ENCODE measurements around the gene EPS8L2.

Gene EPS8L2

GRCh38 chr11:761526-762108 lies 55.6 kb downstream of the EPS8L2 start:
- no peak for DNase-seq (ENCODE audit: low read depth in 2 of 2)

DNA sequence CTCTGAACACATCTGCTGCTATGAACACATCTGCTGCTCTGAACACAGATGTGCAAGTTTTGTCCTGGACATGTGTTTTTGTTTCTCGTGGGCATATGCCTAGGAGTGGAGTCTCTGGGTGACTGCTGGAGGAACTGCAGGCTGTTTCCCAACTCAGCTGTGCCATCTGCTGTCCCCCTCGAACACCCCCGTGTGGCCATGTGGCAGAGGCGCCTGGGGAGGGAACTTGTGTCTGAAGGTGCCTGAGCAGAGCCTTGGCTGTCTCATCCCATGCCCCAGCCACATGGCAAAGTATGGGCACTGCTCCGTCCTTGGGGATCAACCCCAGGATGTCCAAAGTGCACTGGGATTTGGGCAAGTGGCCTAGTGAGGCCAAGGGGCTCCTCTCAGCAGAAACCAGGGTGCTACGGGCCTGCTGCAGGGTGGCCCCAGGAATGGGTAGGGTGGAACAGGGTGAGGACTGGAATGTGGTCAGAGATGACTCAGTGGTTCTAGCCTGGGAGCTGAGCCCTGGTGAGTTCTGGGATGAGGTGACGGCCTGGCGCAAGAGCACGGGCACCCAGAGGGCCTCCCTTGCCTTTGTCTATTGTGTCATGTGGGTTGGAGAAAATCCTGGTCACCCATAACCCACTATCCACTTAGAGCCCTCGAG lies 56.5 kb downstream of the EPS8L2 start:
- no peak for DNase-seq (ENCODE audit: low read depth in 2 of 2)

GRCh38 chr11:763073-763463 lies 57.0 kb downstream of the EPS8L2 start:
- DNase-seq (ENCODE audit: low read depth in 2 of 2): no peak

DNA sequence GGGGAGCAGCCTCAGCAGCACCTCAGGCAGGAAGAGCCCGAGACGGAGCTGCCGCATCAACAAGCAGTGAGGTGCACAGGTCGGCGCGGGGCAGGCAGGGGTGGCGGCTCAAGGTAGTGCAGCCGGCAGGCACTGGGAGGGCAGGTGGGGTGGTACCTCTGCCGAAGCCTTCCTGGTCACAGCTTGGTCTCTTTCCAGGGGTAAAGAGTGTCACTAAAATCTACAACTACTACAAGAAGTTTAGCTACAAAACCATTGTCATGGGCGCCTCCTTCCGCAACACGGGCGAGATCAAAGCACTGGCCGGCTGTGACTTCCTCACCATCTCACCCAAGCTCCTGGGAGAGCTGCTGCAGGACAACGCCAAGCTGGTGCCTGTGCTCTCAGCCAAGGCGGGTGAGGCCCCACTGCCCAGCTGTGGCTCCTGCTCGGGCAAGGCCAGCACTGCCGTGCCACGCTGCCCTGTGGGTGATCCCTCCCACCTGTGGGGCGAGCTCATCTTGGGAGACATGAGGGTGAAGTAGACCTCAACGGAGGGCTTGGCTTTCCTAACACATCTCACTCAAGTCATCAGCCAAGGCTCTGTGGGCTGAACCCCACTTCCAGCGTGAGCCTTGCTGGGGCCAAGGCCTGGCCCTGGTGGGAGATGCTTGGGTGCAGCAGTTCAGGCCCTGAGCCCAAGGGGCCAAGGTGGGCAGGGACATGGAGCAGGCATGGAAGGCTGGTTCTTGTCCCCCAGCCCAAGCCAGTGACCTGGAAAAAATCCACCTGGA lies 57.7 kb downstream of the EPS8L2 start:
- no peak for DNase-seq (ENCODE audit: low read depth in 2 of 2)

DNA sequence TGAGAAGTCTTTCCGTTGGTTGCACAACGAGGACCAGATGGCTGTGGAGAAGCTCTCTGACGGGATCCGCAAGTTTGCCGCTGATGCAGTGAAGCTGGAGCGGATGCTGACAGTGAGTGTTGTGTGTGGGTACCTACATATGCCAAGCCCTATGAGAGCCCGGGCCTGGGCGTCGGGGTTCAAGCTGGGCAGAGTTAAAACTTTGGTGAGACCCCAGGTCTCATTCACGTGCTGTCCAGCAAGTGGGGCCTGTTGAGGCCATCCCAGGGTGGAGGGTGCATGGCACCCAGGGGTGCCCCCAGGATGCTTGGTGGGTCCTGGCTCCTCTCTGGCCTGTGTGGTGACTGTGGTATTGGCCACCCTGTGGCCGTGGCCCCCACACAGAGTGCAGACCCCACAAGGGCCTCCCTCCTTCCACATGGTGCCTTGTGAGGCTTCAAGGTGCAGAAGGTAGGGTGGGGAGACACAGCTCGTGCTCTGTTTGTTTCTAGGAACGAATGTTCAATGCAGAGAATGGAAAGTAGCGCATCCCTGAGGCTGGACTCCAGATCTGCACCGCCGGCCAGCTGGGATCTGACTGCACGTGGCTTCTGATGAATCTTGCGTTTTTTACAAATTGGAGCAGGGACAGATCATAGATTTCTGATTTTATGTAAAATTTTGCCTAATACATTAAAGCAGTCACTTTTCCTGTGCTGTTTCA lies 58.4 kb downstream of the EPS8L2 start:
- DNase-seq (ENCODE audit: low read depth in 2 of 2): no peak

DNA sequence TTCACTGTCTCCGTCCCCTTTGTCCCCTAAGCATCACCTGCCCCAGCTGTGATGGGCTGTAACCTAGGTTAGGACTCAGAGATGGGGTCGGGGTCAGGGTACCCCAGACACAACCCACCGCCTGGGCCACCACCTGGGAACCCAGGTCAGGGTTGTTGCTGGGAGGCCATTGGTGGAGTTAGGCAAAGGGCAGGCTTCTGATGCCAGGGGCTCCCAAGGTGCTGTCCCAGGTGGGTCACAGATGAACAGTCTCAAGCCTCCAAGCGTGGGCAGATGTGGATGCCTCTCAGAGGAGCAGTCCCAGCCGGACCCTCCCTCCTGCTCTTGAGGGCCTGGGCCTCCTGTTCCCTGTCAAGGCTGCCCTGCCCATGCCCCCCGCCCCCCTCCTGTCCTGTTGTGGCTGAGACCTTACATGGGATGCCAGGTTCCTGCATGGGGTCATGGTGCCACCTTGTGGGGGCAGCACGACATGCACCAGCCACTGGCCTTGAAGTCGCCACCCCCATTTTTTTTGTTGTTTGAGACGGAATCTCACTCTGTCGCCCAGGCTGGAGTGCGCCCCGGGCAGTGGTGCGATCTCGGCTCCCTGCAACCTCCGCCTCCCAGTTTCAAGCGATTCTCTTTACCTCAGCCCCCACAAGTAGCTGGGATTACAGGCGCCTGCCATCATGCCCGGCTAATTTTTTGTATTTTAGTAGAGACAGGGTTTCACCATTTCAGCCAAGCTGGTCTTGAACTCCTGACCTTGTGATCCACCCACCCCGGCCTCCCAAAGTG lies 59.2 kb downstream of the EPS8L2 start:
- DNase-seq (ENCODE audit: low read depth in 2 of 2): peak in 1 of 2 experiments; percentile 45

DNA sequence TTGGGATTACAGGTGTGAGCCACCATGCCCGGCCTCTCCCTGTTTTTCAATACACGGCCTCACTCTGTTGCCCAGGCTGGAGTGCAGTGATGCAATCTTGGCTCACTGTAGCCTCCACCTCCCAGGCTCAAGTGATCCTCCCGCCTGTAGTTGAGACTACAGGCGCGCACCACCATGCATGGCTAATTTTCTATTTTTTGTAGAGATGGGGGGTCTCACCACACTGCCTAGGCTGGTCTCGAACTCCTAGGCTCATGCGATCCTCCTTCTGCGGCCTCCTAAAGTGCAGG lies 59.7 kb downstream of the EPS8L2 start:
- DNase-seq (ENCODE audit: low read depth in 2 of 2): no peak

DNA sequence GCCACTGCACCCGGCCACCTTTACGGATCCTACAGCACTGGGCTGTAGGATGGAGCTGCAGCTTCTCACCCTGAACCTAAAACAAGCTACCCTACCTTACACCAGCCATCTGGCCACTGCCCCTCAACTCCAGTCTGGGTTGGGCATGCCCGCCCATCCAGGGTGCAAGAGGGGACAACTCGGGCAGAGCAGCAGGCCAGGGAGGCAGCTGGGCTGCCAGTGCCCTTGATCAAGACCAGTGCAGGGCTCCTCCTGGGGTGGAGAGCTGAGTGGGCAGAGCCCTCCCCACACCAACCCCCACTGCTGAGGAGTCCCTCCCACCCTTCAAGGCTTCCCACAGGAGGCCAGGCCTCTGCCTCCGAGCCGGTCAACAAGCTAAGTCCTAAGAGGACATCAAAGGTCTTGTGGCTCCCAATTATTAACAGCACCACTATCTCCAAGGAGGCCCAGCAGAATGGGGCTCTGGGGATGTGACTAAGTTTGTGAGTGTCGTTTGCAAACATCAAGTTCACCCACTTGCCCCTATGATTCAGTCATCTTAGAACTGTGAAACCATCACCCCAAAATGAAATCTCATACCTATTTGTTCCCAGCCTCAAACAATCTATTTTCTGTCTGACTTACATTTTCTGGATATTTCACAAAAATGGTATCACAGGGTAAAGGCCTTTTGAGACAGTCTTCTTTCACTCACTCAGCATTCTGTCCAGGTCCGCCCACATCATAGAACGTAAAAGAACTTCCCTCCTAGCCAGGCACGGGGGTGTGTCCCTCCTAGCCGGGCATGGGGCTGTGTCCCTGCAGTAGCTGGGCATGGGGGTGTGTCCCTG lies 60.3 kb downstream of the EPS8L2 start:
- DNase-seq (ENCODE audit: low read depth in 2 of 2): no peak

DNA sequence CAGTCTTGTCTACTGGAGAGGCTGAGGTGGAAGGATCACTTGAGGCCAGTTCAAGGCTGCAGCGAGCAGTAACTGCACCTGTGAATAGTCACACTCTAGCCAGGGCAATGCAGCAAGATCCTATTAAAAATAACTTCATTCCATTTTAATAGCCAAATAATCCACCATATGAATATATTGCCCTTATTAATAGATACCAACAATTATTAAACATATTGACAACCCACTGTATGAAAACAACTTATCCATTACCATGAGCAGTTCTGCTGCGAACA lies 60.8 kb downstream of the EPS8L2 start:
- no peak for DNase-seq (ENCODE audit: low read depth in 2 of 2)

- no peak for DNase-seq (ENCODE audit: low read depth in 2 of 2)
These were observed 61.2 kb downstream of the EPS8L2 start for GRCh38 chr11:767238-767637.

DNA sequence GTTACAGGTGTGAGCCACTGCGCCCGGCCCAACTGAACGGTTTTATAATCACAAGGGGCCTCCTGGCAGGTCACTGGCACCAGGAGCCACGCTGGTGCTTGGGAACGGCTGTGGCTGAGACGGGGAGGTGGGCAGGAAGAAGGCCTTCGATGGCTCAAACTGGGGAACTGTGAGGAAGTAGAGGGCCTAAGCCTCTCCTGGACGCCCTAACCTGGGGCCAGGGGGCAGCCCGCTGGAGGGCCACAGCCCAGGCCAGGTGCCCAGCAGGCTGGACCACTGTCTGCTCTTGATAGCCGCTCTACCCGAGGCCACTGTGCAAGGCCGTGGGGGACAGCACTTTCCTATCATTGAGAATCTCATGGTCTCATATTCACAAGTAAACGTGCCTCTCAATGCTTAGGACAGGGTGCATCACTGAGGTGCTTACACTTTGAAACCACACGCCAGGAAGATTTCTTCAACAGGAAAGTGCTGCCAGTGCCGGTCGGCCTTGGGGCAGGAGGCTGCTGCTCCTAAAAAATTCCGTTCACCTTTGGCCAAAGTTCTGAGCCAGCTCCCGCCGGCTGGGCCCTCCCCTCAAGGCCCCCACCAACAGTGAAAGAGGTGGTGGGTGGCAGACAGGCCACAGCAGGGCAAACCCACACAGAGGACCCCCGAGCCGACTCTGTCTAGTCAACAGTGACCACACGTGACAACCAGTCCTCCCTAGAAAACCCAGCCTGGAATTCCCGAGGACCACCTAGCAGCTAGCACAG lies 64.0 kb downstream of the EPS8L2 start:
- DNase-seq (ENCODE audit: low read depth in 2 of 2): no peak

DNA sequence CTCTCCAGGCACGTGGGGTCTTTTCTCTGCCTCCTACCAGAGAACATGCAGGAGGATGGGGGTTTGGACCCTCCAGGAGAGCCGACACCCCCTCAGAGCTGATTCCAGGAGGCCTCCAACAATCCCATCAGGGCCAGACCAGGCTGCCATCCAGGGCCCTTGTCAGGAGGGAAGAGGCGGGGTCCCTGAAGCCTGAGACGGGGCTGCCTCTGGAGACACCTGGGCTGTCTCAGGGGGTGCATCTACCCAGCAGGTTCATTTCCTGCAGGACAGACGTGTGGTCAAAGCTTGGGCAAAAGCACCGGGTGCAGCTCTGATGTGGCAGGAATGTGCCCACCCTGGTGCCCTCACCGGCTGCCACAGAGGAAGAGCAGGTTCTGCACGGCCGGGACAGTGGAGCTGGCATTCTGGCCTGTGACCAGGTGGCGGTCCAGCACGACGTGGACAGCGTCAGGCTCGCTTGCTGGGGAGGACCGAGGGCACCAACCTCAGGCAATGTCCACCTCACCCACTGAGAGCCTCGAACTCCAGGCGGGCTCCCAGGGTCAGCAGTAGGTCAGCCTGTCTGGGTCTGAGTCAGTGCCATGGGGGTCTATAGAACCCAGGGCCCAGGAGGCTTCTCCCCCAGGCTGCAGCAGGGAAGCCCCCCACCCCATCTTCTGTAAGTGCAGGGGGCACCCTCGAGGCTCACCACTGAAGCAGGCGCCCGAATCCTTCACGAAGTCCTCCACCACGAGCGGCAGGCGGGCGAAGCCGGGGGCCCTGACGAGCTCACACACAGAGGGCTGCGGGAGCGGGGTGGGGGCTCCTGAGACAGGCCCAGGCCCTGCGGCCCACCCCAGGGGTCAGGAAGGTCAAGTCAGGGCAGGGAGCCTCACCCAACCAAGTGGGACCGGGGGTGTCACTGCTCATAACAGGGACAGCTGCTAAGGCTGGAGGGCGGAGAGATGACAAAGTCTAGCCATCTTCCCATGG lies 64.9 kb downstream of the EPS8L2 start:
- no peak for DNase-seq (ENCODE audit: low read depth in 2 of 2)

- DNase-seq (ENCODE audit: low read depth in 2 of 2): no peak
These were observed 65.7 kb downstream of the EPS8L2 start for GRCh38 chr11:771617-772204.

- no peak for DNase-seq (ENCODE audit: low read depth in 2 of 2)
These were observed 66.7 kb downstream of the EPS8L2 start for GRCh38 chr11:772429-773390.

GRCh38 chr11:773425-773824 lies 67.4 kb downstream of the EPS8L2 start:
- DNase-seq (ENCODE audit: low read depth in 2 of 2): no peak

DNA sequence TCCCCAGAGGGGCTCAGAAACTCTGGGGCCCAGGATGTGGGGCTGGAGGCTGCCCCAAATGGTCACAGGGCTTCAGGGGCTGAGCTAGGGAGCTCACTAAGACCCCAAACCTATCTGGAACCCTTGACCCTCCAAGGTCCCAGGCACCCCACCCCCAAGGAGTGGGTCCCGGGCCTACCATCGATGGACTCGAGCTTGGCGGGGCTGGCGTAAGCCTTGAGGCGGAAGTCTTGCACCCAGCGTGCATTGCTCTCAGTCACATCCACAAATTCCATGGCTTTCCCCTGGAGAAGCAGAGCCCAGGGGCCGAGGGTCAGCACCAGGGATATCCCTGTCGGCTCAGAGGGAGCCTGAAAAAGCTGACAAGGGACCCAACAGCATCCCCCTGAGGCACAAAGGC lies 67.8 kb downstream of the EPS8L2 start:
- DNase-seq (ENCODE audit: low read depth in 2 of 2): no peak

GRCh38 chr11:774873-775592 lies 69.0 kb downstream of the EPS8L2 start:
- DNase-seq (ENCODE audit: low read depth in 2 of 2): no peak
